GM21723 (cell line): ENCODE results near the gene VHLL.

Source experiments
- ATAC-seq: cut with Tn5 transposase; IDR thresholded peaks from one replicate; pipeline ENCODE4 v1.9.1; 2021; ENCODE audit warnings: mild to moderate bottlenecking, moderate library complexity; ENCODE audit not compliant: unreplicated experiment

Gene VHLL

GRCh38 chr1:156257711-156258110 is 41.4 kb downstream of the VHLL start:
- ATAC-seq = no peak

GRCh38 chr1:156253634-156254033 is 45.5 kb downstream of the VHLL start:
- ATAC-seq = no peak

DNA sequence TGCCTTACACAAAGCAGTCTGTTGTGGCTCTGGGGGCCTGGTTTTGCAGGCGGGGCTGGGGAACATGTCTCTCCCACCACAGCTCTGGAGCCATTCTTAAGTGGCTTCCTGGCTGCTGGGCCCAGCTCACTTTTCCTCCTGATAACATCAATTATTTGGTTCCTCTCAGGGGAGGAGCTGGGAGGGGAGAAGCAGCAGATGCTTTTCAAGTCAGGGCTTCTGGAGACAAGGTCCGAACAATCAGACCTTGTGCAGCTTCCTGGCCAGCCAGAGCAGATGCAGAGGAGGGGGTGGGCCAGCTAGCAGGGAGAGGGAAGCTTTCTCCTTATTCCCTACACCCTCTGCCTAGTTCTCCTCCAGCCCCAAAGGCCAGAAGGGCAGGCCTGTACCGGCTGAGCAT is 47.6 kb downstream of the VHLL start:
- ATAC-seq = no peak

DNA sequence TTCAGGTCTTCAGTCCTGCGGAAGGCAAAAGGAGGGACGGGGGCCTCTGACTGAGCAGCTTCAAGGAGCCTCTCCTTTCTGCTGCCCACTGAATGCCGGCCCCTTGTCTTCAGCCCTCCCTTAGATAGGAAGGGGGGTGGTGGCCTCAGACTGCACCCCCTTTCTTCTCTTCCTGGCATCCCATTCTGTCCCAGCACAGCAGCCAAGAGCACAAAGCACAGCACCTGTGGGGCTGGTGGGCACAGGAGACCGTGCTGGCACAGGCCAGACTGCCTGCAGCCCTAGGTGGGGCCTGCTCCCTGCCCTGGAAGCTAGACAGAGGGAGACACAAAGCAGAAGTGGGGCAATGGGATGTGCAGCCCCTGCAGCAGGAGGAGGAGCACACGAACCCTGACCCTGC is 49.5 kb downstream of the VHLL start:
- ATAC-seq = no peak
